ENCODE data around the gene FAM3B. TPM values are rescaled to one million over a fixed set of nuclear protein-coding genes. Genes with fewer than 3 reads are reported as not detected.

FAM3B gene
- total and polyA plus RNA-seq, 9 of the 15 experiments (the other 6 are each of a cell fraction or from before 2014, with no cell fraction given) = 0.04 to 0.18 (median 0.12) TPM; not detected in 5

DNA sequence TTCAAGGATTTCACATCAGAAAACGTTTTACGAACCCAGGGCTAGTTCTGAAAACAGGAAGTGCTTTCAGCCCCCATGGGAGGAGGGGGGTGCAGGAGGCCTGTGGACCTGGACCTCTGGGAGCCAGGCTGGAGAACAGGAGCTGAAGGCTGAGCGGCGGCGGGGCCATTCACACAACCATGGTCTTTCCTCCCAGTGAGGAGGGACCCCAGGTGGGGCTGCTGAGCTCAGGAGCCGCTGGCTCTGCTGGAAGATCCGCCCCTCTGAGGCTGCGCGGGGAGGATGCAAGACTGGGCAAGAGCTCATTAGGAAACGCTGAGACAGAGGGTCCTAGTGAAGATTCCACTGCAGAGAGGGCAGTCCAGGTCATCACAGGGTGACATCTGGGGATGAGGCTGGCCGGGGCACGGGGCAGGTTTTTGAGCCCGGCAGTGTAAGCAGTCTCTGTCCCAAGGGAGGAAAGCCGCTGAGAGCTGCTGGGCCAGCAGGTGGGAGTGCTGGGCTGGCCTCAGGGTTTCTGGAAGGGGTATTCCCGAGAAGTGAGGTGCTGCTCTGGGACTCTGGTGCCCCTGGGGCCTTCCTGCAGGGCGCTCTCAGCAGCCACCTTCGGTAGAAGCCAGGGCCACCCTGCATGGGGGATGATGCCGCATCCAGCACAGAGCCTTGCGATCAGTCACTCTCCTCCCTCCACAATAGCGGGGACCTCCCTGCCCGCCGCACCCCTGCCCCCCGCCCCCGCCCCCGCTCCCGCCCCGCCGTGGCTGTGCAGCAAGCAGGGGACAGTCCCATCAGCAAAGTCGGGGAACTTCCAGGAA lies 52.7 kb downstream of the FAM3B start:
- H3K36me3 ChIP-seq (ENCODE audit: control insufficient read depth, insufficient read depth, low read length) = no peaks in the 10 kb centered on the region
- H3K4me3 ChIP-seq = no peak overlapping the region
- H2AFZ ChIP-seq (ENCODE audit: low read depth, low read length) = peak overlapping the region; percentile 3; the same call in 1 of the 2 replicates
- CTCF ChIA-PET (ENCODE audit: low intra/inter-chr PET ratio) = no interaction called here
- intact Hi-C loops (cut with micrococcal nuclease) = no loop called here
- H3K9me1 ChIP-seq (ENCODE audit: control insufficient read depth, insufficient read depth, low read length) = no peaks in the 10 kb centered on the region
- WGBS (ENCODE audit: insufficient coverage, low coverage, missing lambda C conversion rate) = 2% methylated on average over 16 of the region's 29 CpGs
- POLR2A ChIA-PET = interaction anchor here (0.7 kb wide), 1 partner anchor 10 kb away, joined by 3 read pairs; no protein-coding TSS in a partner anchor
- H3K27ac ChIP-seq (ENCODE audit: extremely low read depth, low read depth, low read length) = no peak overlapping the region
- no peak overlapping the region for H3K4me2 ChIP-seq (ENCODE audit: insufficient read depth, low read length)
- no peak for DNase-seq (ENCODE audit: extremely low read depth in 1 of 4, low spot score in 3 of 4)
- H3K9ac ChIP-seq (ENCODE audit: insufficient read depth in 1 of 2, low read depth in 2 of 2, low read length in 2 of 2) = no peak overlapping the region
- H3K79me2 ChIP-seq (ENCODE audit: control insufficient read depth, insufficient read depth, low read length) = no peaks in the 10 kb centered on the region
- peak; percentile 21; the same call in 1 of the 3 replicates for ATAC-seq
- in situ Hi-C loops (cut with MboI) = no loop called here
- no TSS peak for BruUV-seq (replicated peaks)
- H4K20me1 ChIP-seq (replicated peaks; ENCODE audit: control insufficient read depth, insufficient read depth, low read length) = no peaks in the 10 kb centered on the region
- H3K27me3 ChIP-seq (ENCODE audit: control insufficient read depth in 2 of 2, insufficient read depth in 2 of 2, low read length in 2 of 2) = peaks cover 28 to 51% of the 10 kb centered on the region in 2 experiments; a peak in 4 of 5 replicates
- FAIRE-seq = no peak
- H3K9me3 ChIP-seq (replicated peaks; ENCODE audit: control insufficient read depth, insufficient read depth, low read depth, low read length) = no peaks in the 10 kb centered on the region
- H3K4me1 ChIP-seq (replicated peaks in 1 of 2; ENCODE audit: control insufficient read depth in 2 of 2, insufficient read depth in 2 of 2, low read length in 2 of 2) = no peaks in the 10 kb centered on the region
- TF ChIP-seq CTCF (IDR thresholded peaks at IDR 0.05 in 2 of 3, conservative IDR thresholded peaks at IDR 0.05 in 1 of 3; ENCODE audit: insufficient read depth in 2 of 3, low read depth in 1 of 3, low read length in 3 of 3) (0 out of 6 replicates have a peak, but pooled peaks of 1 of the 3 experiments have one; percentile 6), MCM5 (IDR thresholded peaks at IDR 0.05; ENCODE audit: low read depth) (no peak), SPI1 (IDR thresholded peaks at IDR 0.05; ENCODE audit: borderline replicate concordance, low read depth, low read length) (peak; percentile 92), NRF1 (conservative IDR thresholded peaks at IDR 0.05 in 1 of 2, IDR thresholded peaks at IDR 0.05 in 1 of 2) (peak; percentile 51 to 63)
- TF ChIP-seq, protein P1, sequence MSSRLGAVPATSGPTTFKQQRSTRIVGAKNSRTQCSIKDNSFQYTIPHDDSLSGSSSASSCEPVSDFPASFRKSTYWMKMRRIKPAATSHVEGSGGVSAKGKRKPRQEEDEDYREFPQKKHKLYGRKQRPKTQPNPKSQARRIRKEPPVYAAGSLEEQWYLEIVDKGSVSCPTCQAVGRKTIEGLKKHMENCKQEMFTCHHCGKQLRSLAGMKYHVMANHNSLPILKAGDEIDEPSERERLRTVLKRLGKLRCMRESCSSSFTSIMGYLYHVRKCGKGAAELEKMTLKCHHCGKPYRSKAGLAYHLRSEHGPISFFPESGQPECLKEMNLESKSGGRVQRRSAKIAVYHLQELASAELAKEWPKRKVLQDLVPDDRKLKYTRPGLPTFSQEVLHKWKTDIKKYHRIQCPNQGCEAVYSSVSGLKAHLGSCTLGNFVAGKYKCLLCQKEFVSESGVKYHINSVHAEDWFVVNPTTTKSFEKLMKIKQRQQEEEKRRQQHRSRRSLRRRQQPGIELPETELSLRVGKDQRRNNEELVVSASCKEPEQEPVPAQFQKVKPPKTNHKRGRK (tag; IDR thresholded peaks at IDR 0.05) = no peak
- TF ChIP-seq, protein P2, sequence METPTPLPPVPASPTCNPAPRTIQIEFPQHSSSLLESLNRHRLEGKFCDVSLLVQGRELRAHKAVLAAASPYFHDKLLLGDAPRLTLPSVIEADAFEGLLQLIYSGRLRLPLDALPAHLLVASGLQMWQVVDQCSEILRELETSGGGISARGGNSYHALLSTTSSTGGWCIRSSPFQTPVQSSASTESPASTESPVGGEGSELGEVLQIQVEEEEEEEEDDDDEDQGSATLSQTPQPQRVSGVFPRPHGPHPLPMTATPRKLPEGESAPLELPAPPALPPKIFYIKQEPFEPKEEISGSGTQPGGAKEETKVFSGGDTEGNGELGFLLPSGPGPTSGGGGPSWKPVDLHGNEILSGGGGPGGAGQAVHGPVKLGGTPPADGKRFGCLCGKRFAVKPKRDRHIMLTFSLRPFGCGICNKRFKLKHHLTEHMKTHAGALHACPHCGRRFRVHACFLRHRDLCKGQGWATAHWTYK (CRISPR knock-in tag; IDR thresholded peaks at IDR 0.05) = no peak
- TF ChIP-seq, protein P3, sequence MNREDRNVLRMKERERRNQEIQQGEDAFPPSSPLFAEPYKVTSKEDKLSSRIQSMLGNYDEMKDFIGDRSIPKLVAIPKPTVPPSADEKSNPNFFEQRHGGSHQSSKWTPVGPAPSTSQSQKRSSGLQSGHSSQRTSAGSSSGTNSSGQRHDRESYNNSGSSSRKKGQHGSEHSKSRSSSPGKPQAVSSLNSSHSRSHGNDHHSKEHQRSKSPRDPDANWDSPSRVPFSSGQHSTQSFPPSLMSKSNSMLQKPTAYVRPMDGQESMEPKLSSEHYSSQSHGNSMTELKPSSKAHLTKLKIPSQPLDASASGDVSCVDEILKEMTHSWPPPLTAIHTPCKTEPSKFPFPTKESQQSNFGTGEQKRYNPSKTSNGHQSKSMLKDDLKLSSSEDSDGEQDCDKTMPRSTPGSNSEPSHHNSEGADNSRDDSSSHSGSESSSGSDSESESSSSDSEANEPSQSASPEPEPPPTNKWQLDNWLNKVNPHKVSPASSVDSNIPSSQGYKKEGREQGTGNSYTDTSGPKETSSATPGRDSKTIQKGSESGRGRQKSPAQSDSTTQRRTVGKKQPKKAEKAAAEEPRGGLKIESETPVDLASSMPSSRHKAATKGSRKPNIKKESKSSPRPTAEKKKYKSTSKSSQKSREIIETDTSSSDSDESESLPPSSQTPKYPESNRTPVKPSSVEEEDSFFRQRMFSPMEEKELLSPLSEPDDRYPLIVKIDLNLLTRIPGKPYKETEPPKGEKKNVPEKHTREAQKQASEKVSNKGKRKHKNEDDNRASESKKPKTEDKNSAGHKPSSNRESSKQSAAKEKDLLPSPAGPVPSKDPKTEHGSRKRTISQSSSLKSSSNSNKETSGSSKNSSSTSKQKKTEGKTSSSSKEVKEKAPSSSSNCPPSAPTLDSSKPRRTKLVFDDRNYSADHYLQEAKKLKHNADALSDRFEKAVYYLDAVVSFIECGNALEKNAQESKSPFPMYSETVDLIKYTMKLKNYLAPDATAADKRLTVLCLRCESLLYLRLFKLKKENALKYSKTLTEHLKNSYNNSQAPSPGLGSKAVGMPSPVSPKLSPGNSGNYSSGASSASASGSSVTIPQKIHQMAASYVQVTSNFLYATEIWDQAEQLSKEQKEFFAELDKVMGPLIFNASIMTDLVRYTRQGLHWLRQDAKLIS (CRISPR knock-in tag; IDR thresholded peaks at IDR 0.05) = no peak
